Activated T-cell treated with anti-CD3 and anti-CD28 coated beads, Interleukin-2, amount 50 U/mL, for 72 hours (primary cell): ENCODE measurements around the gene RIPPLY3. TPM values are rescaled to one million over a fixed set of nuclear protein-coding genes. Genes with fewer than 3 reads are reported as not detected.

Experiments used
- ATAC-seq, 2 donors: fragments of 150-1000 bp; cut with Tn5 transposase; replicated peaks in 1 of 2; 2 replicates each; pipeline ENCODE4 v1.10.0; 2021; ENCODE audit warnings: moderate library complexity in 2 of 2, mild to moderate bottlenecking in 1 of 2
- DNase-seq, 2 donors: peaks; one replicate each; pipeline ENCODE4 v3.0.0; 2021 to 2022; ENCODE audit warnings: mixed read lengths in 1 of 2
- H3K27ac Mint-ChIP-seq: one replicate; pipeline ENCODE4 v1.8.0; 2022; ENCODE audit warnings: mild to moderate bottlenecking, moderate library complexity, mixed read lengths
- H3K27me3 Mint-ChIP-seq: one replicate; pipeline ENCODE4 v1.8.0; 2022; ENCODE audit warnings: low read depth, mixed read lengths
- H3K36me3 Mint-ChIP-seq, 2 donors: one replicate each; pipeline ENCODE4 v1.8.0; 2022; ENCODE audit warnings: mixed read lengths in 2 of 2, mild to moderate bottlenecking in 1 of 2; ENCODE audit not compliant: insufficient read depth in 2 of 2
- H3K4me1 Mint-ChIP-seq: one replicate; pipeline ENCODE4 v1.8.0; 2022; ENCODE audit warnings: low read depth, mixed read lengths
- H3K4me3 Mint-ChIP-seq, 2 donors: one replicate each; pipeline ENCODE4 v1.8.0; 2022; ENCODE audit warnings: mild to moderate bottlenecking in 2 of 2, mixed read lengths in 2 of 2, moderate library complexity in 2 of 2
- H3K9me3 Mint-ChIP-seq, 2 donors: one replicate each; pipeline ENCODE4 v1.8.0; 2022; ENCODE audit warnings: mixed read lengths in 2 of 2
- total RNA-seq, 2 donors: library from RNA; stranded (reverse); gene quantifications; one replicate each; pipeline ENCODE4 v1.2.3, GENCODE V29; 2022

Gene RIPPLY3
- total RNA-seq, 2 donors from 2014 or later, result 0.26 to 0.42 TPM

DNA sequence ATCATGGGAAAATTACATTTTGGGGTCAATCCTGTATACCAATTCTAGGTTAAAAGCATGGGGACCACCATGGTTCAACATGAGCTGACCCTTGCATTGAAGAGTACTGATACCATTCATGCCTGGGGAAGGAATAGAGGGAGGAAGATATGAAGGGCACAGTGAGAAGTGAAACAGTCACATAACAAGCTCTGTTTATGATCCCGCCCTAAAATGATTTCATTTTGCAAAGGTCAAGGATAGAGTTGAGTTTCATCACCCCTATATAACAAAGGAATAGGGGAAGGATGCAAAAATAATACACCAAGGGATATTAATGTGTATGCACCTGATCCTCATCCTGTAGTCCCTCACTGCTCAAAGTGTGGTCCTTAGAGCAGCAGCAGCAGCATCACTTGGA is 37.5 kb upstream of the RIPPLY3 start:
- no peak for ATAC-seq
- DNase-seq, result no peak
- H3K4me1 Mint-ChIP-seq, result peaks cover 22% of the 10 kb centered on the region
- H3K4me3 Mint-ChIP-seq, result no peak overlapping the region
- no peaks in the 10 kb centered on the region for H3K27me3 Mint-ChIP-seq
- peaks cover 2 to 4% of the 10 kb centered on the region in 2 donors for H3K36me3 Mint-ChIP-seq
- H3K9me3 Mint-ChIP-seq, result no peaks in the 10 kb centered on the region
- no peak overlapping the region for H3K27ac Mint-ChIP-seq

DNA sequence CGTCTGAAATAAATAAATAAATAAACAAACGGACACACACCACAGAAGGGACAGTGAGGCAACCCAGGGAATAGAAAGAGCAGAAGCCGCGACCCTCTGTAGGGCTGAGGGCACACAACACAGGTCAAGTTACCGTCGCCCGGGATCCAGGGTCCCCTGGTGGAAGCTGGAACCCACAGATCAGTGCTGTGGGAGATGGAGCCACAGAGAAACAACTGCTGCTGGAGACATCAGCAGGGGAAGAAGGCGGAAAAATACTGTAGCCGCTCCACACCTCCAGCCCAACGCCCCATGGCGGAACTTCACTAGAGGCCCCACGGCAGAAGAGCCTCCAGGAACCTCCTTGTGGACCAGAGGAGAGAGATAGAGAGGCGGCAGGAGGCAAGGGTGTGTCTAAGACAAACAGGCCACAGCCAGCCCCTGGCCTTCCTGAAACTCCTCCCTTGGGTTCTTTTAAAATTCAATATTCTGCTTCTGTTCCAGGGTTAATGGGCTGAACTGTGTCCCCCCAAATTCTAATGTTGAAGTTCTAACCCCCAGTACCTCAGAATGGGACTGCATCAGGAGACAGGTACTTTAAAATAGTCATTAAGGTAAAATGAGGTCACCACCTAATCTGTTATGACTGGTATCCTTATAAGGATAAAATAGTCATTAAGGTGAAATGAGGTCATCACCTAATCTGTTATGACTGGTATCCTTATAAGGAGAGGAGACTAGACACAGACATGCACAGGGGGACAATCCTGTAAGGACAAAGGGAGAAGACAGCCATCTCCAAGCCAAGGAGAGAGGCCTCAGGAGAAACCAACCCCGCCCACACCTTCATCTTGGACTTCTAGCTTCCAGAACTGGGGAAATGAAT is 32.3 kb upstream of the RIPPLY3 start:
- H3K27ac Mint-ChIP-seq, result no peak overlapping the region

DNA sequence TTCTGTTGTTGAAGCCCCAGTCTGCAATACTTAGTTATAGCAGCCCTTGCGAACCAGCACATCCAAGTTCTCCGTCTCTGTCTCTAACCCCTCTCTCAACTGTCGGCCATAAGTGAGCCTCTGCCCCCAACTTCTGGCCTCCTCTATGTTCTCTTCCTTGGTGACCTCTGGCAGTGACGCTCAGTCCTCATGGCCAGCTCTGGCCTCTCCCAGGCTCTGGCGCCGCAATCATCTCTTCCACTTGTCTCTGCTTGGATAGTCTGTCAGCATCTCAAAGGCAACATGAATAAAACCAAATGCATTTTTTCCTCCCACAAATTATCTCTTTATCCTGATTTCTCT is 31.7 kb upstream of the RIPPLY3 start:
- DNase-seq (no peak), ATAC-seq (no peak)
- Mint-ChIP-seq H3K4me1 (peaks cover 18% of the 10 kb centered on the region), H3K27ac (no peak overlapping the region), H3K4me3 (no peak overlapping the region), H3K36me3 (no peaks in the 10 kb centered on the region), H3K9me3 (no peaks in the 10 kb centered on the region), H3K27me3 (no peaks in the 10 kb centered on the region)

More for the DNA sequence above, 32.3 kb upstream of the RIPPLY3 start:
- H3K4me3 Mint-ChIP-seq, result no peak overlapping the region
- no peaks in the 10 kb centered on the region for H3K27me3 Mint-ChIP-seq
- no peaks in the 10 kb centered on the region for H3K36me3 Mint-ChIP-seq
- DNase-seq, result no peak
- no peaks in the 10 kb centered on the region for H3K9me3 Mint-ChIP-seq
- ATAC-seq, result peak; percentile 58 to 64
- peaks cover 18% of the 10 kb centered on the region for H3K4me1 Mint-ChIP-seq

DNA sequence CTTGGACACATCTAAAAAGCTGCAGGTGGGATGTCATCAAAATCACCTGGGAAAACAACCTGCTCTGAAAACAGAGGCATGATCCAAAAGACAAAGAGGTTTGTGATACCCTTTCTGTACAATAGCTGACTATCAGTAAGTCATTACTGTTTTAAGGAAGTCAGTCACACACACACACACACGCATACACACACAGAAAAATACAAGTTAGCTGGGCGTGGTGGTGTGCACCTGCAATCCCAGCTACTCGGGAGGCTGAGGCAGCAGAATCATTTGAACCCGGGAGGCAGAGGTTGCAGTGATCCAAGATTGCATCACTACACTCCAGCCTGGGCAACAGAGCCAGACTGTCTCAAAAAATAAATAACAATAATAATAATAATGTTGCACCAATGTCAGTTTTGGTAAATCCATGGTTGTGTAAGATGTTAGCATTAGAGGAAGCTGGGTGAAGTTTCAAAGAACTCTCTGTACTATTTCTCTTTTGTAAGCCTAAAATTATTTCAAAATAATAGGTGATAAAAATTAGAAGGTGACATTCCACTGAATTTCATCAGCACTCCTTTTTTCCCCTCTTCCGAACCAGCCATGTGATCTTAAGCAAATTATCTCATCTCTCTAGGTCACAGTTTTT is 30.2 kb upstream of the RIPPLY3 start:
- ATAC-seq, result no peak
- Mint-ChIP-seq H3K27ac (no peak overlapping the region), H3K4me1 (peaks cover 18% of the 10 kb centered on the region), H3K27me3 (no peaks in the 10 kb centered on the region), H3K4me3 (peak overlapping the region; percentile 30 to 50), H3K9me3 (no peaks in the 10 kb centered on the region), H3K36me3 (no peaks in the 10 kb centered on the region)
- DNase-seq, result no peak

DNA sequence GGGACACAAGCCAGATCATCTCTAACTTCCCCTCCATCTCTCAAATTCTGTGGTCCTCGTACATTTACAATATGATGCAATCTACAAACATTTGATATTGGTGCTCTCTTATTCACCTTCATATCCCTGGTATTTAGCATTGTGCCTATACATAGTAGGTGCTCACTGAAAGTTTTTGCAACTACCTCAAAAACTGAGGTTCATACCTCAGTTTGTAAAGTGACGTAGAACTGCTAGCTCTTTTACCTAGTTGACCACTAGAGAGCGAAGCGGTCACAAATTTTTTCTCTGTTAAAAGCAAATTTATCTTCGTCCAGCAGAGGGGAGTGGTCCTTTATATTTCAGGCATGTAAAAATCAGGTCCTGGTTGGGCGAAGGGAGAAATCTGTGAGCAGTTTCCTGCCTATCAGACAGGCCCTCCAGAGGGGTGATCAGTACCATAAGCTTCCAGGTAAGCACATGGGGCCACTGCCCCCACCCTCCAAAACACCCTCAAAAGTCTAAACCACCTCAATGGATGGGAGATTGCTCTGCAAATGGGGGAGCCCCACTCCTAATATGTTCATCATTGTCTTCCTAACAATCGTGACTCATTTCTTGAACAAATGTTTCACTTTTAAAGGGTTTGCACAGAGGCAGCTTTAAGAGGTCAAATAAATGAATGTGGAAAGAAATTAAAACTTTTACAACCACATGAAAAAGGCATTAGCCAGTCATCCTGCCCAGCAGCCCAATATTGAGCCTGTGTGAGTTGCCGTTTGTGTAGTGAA is 29.4 kb upstream of the RIPPLY3 start:
- H3K27ac Mint-ChIP-seq, result peak overlapping the region; percentile 9
- no peaks in the 10 kb centered on the region for H3K9me3 Mint-ChIP-seq
- peak; percentile 74 to 80 for ATAC-seq
- no peaks in the 10 kb centered on the region for H3K36me3 Mint-ChIP-seq
- peaks cover 5% of the 10 kb centered on the region for H3K27me3 Mint-ChIP-seq
- peak; percentile 36 to 56 for DNase-seq
- H3K4me1 Mint-ChIP-seq, result peaks cover 18% of the 10 kb centered on the region
- H3K4me3 Mint-ChIP-seq, result peak overlapping the region; percentile 30 to 50

DNA sequence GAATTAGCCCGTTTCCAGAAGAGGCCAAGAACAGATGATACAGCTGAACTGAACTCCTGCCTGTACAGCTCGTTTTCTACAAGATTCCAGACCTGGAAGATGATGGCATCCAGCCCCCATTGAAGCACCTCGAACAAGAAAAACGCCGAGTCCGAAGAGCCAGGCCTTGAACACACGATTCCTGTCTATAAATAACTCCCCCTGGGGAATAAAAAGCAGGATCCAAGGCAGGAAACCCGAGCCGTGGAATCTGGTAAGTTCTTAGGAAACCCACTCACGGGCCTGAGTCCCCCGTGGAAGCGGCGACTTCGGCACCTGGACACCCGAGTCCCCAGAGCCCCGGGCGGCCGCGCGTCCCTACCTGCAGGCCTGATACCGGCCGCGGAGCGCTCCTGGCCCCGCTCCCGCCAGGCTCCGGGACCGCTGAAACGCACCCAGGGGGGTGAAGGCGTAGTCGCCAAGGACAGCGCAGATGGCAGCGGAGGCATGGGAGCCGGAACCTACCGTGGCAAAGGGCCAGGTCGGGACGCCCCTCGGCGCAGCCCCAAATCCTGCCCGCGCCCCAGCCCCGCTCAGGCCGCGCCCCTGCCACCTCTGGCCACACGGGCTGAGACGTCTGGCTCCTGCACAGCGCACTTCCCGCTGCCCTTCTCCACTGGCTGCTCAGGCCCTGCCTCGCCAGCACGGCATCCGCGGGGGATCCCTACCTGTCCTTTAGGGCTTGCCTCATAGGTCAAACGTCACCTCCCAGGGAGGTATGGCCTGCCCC is 26.0 kb upstream of the RIPPLY3 start:
- Mint-ChIP-seq H3K36me3 (no peaks in the 10 kb centered on the region), H3K4me3 (peak overlapping the region; percentile 71 to 82), H3K4me1 (peaks cover 26% of the 10 kb centered on the region), H3K27ac (no peak overlapping the region), H3K27me3 (peaks cover 5% of the 10 kb centered on the region), H3K9me3 (no peaks in the 10 kb centered on the region)
- DNase-seq, result peak in 1 of 2 donors; percentile 26
- peak; percentile 44 to 64 for ATAC-seq

DNA sequence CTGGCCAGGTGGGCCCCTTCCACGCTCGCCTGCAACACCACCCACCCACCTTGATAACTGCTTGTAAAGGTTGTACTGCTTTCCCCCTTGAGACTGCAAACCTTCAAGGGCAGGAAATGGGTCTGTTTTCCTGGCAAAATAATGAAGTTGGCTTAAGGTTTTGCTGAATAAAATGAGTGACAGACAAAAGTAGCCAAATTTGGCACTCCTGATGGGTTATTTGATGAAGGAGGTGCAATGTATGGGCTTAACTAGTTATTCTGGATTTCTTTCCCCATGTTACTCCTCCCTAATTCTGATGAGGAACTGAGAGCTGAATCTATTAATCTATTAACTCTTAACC is 25.5 kb upstream of the RIPPLY3 start:
- Mint-ChIP-seq H3K36me3 (no peaks in the 10 kb centered on the region), H3K4me3 (peak overlapping the region; percentile 71 to 82), H3K4me1 (peaks cover 31% of the 10 kb centered on the region), H3K27ac (no peak overlapping the region), H3K27me3 (peaks cover 5% of the 10 kb centered on the region), H3K9me3 (no peaks in the 10 kb centered on the region)
- ATAC-seq (no peak), DNase-seq (no peak)

DNA sequence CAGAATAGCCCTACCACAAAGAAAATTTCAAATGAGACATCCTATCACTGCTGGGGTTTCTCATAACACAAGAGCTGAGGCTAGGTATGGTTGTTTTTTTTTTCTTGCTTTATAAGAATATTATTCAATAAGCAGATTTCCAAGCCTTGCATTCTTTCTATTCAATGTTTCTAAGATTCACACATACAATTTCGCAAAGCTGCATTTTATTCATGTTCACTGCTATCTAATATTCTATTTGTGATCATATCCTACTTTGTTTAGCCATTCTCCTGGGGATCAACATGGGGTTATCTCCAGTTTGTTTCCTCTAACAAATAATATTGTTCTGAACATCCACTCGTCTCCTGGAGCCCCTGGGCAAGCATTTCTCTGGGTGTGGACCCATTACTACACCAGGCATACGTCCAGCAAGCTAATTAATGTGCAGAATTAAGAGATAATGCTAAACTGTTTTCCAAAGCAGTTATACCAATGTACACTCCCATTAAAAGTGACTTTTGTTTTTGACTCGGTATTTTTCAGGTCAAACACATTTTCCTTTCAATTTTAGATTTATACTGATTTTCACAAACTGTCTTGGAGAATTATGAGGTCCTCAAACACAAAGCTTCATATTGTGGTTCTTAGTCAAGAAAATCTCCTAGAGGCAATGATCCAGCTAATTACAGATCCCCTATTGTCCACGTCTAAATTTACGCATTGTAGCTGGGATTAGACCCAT is 24.4 kb upstream of the RIPPLY3 start:
- no peak overlapping the region for H3K27ac Mint-ChIP-seq

DNA sequence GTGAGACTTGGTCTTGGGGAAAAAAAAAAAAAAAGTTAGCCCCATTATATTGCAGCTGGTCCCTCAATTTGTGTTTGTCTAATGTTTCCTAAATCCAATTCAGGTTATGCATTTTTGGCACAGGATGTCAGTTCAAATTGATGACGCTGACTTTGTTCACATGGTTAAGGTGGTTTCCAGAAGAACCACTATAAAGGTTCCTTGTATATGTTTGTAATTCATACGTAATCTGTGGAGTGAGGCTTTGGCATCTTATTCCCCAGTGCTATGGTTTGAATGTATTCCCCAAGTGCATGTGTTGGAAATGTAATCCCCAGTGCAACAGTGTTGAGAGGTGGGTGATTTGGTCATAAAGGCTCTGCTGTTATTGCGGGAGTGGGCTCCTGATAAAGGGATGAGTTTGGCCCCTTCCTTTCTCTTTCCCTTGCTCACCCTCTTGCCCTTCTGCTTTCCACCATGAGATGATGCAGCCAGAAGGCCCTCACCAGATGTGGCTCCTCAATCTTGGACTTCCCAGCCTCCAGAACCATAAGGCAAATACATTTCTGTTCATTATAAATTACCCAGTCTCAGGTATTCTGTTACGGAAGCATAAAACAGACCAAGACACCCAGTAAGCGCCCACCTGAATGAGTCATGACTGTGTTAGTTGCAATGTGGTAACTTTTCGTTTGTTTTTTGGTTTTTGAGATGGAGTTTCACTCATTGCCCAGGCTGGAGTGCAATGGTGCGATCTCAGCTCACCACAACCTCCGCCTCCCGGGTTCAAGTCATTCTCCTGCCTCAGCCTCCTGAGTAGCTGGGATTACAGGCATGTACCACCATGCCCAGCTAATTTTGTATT is 20.5 kb upstream of the RIPPLY3 start:
- H3K4me3 Mint-ChIP-seq, result peak overlapping the region; percentile 79 to 92
- peaks cover 55% of the 10 kb centered on the region for H3K4me1 Mint-ChIP-seq
- H3K27me3 Mint-ChIP-seq, result peaks cover 5% of the 10 kb centered on the region
- ATAC-seq (peak; percentile 36 to 43), DNase-seq (peak; percentile 42 to 52)
- no peaks in the 10 kb centered on the region for H3K9me3 Mint-ChIP-seq
- no peaks in the 10 kb centered on the region for H3K36me3 Mint-ChIP-seq
- peak overlapping the region; percentile 93 for H3K27ac Mint-ChIP-seq

More for the DNA sequence above, 24.4 kb upstream of the RIPPLY3 start:
- Mint-ChIP-seq H3K9me3 (no peaks in the 10 kb centered on the region), H3K27me3 (peaks cover 5% of the 10 kb centered on the region), H3K4me3 (no peak overlapping the region), H3K36me3 (no peaks in the 10 kb centered on the region), H3K4me1 (peaks cover 36% of the 10 kb centered on the region)
- no peak for ATAC-seq
- no peak for DNase-seq

DNA sequence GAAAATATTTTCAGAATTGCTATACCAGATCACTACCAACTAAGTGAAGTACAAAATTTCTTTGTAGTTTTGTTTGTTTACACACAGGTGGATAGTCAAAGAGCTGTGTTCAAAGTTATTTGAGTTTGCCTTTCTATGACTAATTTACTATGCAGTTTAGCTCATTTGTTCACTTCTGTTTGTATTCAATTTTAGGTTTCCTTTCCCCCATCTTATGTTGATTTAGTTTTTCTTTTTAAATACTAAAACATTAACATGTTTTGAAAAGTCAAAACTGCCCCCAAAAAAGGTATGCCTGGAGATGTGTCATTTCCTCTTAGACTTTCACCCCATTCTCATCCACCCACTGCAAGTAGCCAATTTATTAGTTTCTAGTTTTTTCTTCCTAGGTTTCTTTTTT is 18.7 kb upstream of the RIPPLY3 start:
- peak overlapping the region; percentile 4 to 13 for H3K4me3 Mint-ChIP-seq
- DNase-seq (no peak), ATAC-seq (no peak)
- H3K9me3 Mint-ChIP-seq, result no peaks in the 10 kb centered on the region
- H3K27ac Mint-ChIP-seq, result peak overlapping the region; percentile 91
- H3K36me3 Mint-ChIP-seq, result no peaks in the 10 kb centered on the region
- H3K27me3 Mint-ChIP-seq, result no peaks in the 10 kb centered on the region
- H3K4me1 Mint-ChIP-seq, result peaks cover 55% of the 10 kb centered on the region

DNA sequence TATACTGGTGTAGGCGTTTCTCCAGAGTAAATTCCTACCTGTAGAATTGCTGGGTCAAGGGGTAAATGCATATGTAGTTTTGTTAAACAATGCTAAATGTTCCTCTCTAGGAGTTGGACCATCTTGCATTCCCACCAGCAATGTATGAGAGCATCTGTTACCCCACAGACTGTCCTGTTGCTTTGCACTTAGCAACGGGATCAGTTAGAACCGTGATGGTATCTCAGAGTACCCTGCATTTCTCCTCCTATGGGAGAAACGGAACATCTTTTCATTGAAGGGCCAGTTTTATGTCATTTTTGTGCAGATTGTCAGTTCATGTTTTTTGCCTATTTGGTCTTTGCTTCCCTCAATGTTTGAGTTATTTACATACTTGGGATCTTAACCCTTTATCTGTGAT is 18.0 kb upstream of the RIPPLY3 start:
- Mint-ChIP-seq H3K9me3 (no peaks in the 10 kb centered on the region), H3K4me3 (peak overlapping the region; percentile 13 to 29), H3K27ac (no peak overlapping the region), H3K36me3 (no peaks in the 10 kb centered on the region), H3K27me3 (no peaks in the 10 kb centered on the region), H3K4me1 (peaks cover 55% of the 10 kb centered on the region)
- no peak for ATAC-seq
- DNase-seq, result no peak
